Neural progenitor cell (in vitro differentiated cells): ENCODE results near the gene NUDT1. TPM values are rescaled to one million over a fixed set of nuclear protein-coding genes. Genes with fewer than 3 reads are reported as not detected.

ENCODE experiments used
- DNase-seq: peaks from one replicate; pipeline ENCODE4 v3.0.0-alpha.2; 2016; ENCODE audit warnings: low spot score
- H2AFZ ChIP-seq: fragments of 200-600 bp; sonication (generic); replicated peaks from 2 replicates; pipeline ENCODE4 v1.6.1; 2016; ENCODE audit warnings: antibody characterized with exemption
- H3F3A ChIP-seq: fragments of 200-600 bp; sonication (generic); 2 replicates; pipeline ENCODE4 v1.6.1; 2016; ENCODE audit warnings: antibody characterized with exemption, low read depth
- H3K27ac ChIP-seq: fragments of 200-600 bp; sonication (generic); 2 replicates; pipeline ENCODE4 v1.5.1; 2016; ENCODE audit warnings: mild to moderate bottlenecking
- H3K27me3 ChIP-seq: fragments of 200-600 bp; sonication (generic); 2 replicates; pipeline ENCODE4 v1.6.1; 2016; ENCODE audit warnings: mild to moderate bottlenecking, moderate library complexity
- H3K36me3 ChIP-seq: fragments of 200-600 bp; sonication (generic); 2 replicates; pipeline ENCODE4 v1.5.1; 2016
- H3K4me1 ChIP-seq: fragments of 200-600 bp; sonication (generic); 2 replicates; pipeline ENCODE4 v1.6.1; 2016; ENCODE audit warnings: mixed run types
- H3K4me2 ChIP-seq: fragments of 200-600 bp; sonication (generic); 2 replicates; pipeline ENCODE4 v1.6.1; 2016
- H3K4me3 ChIP-seq: fragments of 200-600 bp; sonication (generic); 2 replicates; pipeline ENCODE4 v1.5.1; 2016
- H3K79me2 ChIP-seq: fragments of 200-600 bp; sonication (generic); 2 replicates; pipeline ENCODE4 v1.6.1; 2016; ENCODE audit warnings: low read depth
- H3K9ac ChIP-seq: fragments of 200-600 bp; sonication (generic); 2 replicates; pipeline ENCODE4 v1.6.1; 2016
- H3K9me3 ChIP-seq: fragments of 200-600 bp; sonication (generic); 2 replicates; pipeline ENCODE4 v1.5.1; 2016; ENCODE audit warnings: low read depth
- H4K20me1 ChIP-seq: fragments of 200-600 bp; sonication (generic); 2 replicates; pipeline ENCODE4 v1.6.1; 2016; ENCODE audit warnings: low read depth
- H3K27ac Mint-ChIP-seq: 3 replicates; pipeline ENCODE4 v1.8.0; 2021; ENCODE audit warnings: mixed read lengths
- H3K27me3 Mint-ChIP-seq: 2 replicates; pipeline ENCODE4 v1.8.0; 2022; ENCODE audit warnings: low read depth, mild to moderate bottlenecking, inconsistent platforms, moderate library complexity, mixed read lengths; ENCODE audit not compliant: insufficient read depth
- H3K36me3 Mint-ChIP-seq: 3 replicates; pipeline ENCODE4 v1.8.0; 2021; ENCODE audit warnings: mixed read lengths
- H3K4me1 Mint-ChIP-seq: 3 replicates; pipeline ENCODE4 v1.8.0; 2021; ENCODE audit warnings: mixed read lengths
- H3K4me3 Mint-ChIP-seq: 3 replicates; pipeline ENCODE4 v1.8.0; 2021; ENCODE audit warnings: mild to moderate bottlenecking, moderate library complexity, mixed read lengths
- H3K9me3 Mint-ChIP-seq: 3 replicates; pipeline ENCODE4 v1.8.0; 2020; ENCODE audit warnings: mixed read lengths
- EZH2 ChIP-seq: fragments of 200-600 bp; sonication (generic); IDR thresholded peaks from 2 replicates; pipeline ENCODE4 v1.6.1; 2017; ENCODE audit warnings: antibody characterized with exemption, mild to moderate bottlenecking, moderate library complexity
- EZH2phosphoT487 ChIP-seq: fragments of 200-600 bp; sonication (generic); IDR thresholded peaks from 2 replicates; pipeline ENCODE4 v1.6.1; 2017; ENCODE audit warnings: antibody characterized with exemption
- total RNA-seq: library from RNA; depleted of rRNA; stranded (reverse); fragments of >200 nt; gene quantifications from 2 replicates; pipeline ENCODE4 v1.2.3, GENCODE V29; 2015; ENCODE audit warnings: low replicate concordance
- TF ChIP-seq, protein P1 (sequence below): fragments of 200-600 bp; sonication (generic); IDR thresholded peaks from 2 replicates; pipeline ENCODE4 v1.5.1; 2017; ENCODE audit warnings: antibody characterized with exemption, mild to moderate bottlenecking

The NUDT1 gene
- total RNA-seq, 1 donor from 2014 or later = 29.6 TPM

DNA sequence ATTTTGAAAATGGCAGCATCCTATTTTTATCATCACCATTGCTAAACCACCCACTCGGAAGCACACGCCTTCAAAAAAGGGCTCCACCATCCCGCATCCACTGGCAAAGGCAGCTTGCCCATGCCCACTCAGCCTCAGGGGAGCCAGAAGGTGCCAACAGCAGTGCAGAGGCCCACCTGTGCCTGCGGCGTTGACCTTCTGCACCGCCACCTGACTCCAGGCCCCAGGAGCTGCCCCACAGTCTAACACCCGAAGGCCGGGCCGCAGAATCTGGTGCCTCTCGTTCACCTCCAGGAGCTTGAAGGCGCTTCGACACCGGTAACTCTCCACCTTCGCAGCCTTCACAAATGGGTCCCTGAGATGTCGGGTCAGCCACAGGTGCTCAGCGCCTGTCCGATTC, 2.8 kb upstream of the NUDT1 start:
- no peak for DNase-seq
- no peak overlapping the region for H3K4me3 Mint-ChIP-seq
- no peaks in the 10 kb centered on the region for H3K9me3 Mint-ChIP-seq
- peaks cover 12% of the 10 kb centered on the region for H3K36me3 Mint-ChIP-seq
- peaks cover 48% of the 10 kb centered on the region for H3K79me2 ChIP-seq
- TF ChIP-seq, protein P1, sequence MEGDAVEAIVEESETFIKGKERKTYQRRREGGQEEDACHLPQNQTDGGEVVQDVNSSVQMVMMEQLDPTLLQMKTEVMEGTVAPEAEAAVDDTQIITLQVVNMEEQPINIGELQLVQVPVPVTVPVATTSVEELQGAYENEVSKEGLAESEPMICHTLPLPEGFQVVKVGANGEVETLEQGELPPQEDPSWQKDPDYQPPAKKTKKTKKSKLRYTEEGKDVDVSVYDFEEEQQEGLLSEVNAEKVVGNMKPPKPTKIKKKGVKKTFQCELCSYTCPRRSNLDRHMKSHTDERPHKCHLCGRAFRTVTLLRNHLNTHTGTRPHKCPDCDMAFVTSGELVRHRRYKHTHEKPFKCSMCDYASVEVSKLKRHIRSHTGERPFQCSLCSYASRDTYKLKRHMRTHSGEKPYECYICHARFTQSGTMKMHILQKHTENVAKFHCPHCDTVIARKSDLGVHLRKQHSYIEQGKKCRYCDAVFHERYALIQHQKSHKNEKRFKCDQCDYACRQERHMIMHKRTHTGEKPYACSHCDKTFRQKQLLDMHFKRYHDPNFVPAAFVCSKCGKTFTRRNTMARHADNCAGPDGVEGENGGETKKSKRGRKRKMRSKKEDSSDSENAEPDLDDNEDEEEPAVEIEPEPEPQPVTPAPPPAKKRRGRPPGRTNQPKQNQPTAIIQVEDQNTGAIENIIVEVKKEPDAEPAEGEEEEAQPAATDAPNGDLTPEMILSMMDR = no peak
- TF ChIP-seq EZH2phosphoT487 (no peak), EZH2 (no peak)
- no peak overlapping the region for H3K27ac ChIP-seq
- H2AFZ ChIP-seq = no peak overlapping the region
- H3K4me3 ChIP-seq = no peak overlapping the region
- peaks cover 12% of the 10 kb centered on the region for H3K4me1 ChIP-seq
- no peaks in the 10 kb centered on the region for H3K27me3 ChIP-seq
- peaks cover 8% of the 10 kb centered on the region for H3F3A ChIP-seq
- H3K36me3 ChIP-seq = peaks cover 5% of the 10 kb centered on the region
- peaks cover 7% of the 10 kb centered on the region for H3K4me1 Mint-ChIP-seq
- no peak overlapping the region for H3K4me2 ChIP-seq
- H3K9ac ChIP-seq = no peak overlapping the region
- no peaks in the 10 kb centered on the region for H3K27me3 Mint-ChIP-seq
- H4K20me1 ChIP-seq = peaks cover 11% of the 10 kb centered on the region
- no peak overlapping the region for H3K27ac Mint-ChIP-seq
- no peaks in the 10 kb centered on the region for H3K9me3 ChIP-seq

DNA sequence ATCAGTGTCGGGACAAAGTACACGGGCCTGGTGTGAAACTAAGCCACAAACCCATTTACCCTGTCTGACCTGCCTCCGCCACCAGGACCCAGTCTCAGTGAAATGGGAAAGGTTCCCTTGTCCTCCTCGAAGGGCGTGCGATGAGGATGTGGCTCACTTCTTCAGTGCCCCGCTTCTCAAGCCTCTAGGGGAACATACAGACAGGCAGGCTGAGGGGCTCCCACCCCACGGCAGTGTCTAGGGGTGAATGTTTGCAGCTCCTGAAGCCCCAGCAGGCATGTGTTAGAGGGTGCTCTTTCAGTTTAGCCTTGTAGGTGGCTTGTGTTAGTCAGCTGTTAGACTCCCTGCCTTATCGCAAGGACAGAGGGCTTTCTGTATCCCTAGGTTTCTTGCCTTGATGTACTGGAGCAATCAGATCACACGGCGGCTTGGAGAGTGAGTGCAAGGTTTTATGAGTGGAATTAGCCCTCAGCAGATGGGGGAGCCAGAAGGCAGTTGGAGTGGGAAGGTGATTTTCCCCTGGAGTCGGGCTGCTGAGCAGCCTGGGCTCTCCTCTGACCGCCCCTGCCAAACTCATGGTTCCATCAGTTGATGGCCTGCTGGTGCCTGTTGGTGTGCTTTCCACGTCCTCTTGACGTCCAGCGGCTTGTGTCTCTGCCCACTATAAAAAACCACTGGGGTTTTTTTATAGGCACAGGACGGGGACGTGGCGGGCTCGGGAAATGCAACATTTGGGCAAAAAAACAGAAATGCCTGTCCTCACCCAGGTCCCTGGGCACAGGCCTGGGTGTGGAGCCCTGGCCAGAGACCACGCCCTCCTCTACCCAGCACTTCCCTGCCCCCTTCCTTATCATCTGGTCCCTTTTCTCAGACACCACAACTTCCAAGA, 759 bp downstream of the NUDT1 start:
- H3K79me2 ChIP-seq = peaks cover 48% of the 10 kb centered on the region
- peak overlapping the region; percentile 74 for H3K27ac Mint-ChIP-seq
- no peaks in the 10 kb centered on the region for H3K9me3 Mint-ChIP-seq

DNA sequence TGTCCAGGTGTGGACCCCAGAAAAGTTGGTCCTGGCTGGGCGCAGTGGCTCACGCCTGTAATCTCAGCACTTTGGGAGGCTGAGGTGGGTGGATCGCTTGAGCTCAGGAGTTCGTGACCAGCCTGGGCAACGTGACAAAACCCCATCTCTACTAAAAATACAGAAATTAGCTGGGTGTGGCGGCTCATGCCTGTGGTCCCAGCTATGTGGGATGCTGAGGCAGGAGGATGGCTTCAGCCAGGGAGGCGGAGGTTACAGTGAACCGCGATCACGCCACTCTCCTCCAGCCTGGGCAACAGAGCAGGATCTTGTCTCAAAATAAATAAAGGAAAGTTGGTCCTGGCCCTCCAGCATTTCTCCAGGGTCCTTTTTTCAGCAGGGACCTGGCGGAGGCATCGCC, 1.4 kb downstream of the NUDT1 start:
- peaks cover 16% of the 10 kb centered on the region for H3F3A ChIP-seq
- Mint-ChIP-seq H3K27me3 (peaks cover 5% of the 10 kb centered on the region), H3K9me3 (no peaks in the 10 kb centered on the region), H3K36me3 (peaks cover 2% of the 10 kb centered on the region), H3K27ac (no peak overlapping the region), H3K4me3 (peak overlapping the region; percentile 94), H3K4me1 (peaks cover 31% of the 10 kb centered on the region)
- H3K79me2 ChIP-seq = peaks cover 48% of the 10 kb centered on the region
- peak overlapping the region; percentile 70 for H3K4me3 ChIP-seq
- no peak overlapping the region for H2AFZ ChIP-seq
- H3K9me3 ChIP-seq = no peaks in the 10 kb centered on the region
- H3K27ac ChIP-seq = no peak overlapping the region
- peak overlapping the region; percentile 97 for H3K4me2 ChIP-seq
- no peaks in the 10 kb centered on the region for H3K36me3 ChIP-seq
- no peaks in the 10 kb centered on the region for H3K27me3 ChIP-seq
- H3K4me1 ChIP-seq = peaks cover 19% of the 10 kb centered on the region
- DNase-seq = no peak
- no peak overlapping the region for H3K9ac ChIP-seq
- TF ChIP-seq EZH2phosphoT487 (no peak), EZH2 (no peak)
- TF ChIP-seq, protein P1 = no peak
- H4K20me1 ChIP-seq = peaks cover 11% of the 10 kb centered on the region

More for the DNA sequence above, 759 bp downstream of the NUDT1 start:
- H3K4me1 ChIP-seq = peaks cover 18% of the 10 kb centered on the region
- peaks cover 11% of the 10 kb centered on the region for H4K20me1 ChIP-seq
- Mint-ChIP-seq H3K4me3 (peak overlapping the region; percentile 94), H3K4me1 (peaks cover 27% of the 10 kb centered on the region), H3K36me3 (peaks cover 2% of the 10 kb centered on the region), H3K27me3 (peaks cover 3% of the 10 kb centered on the region)
- H3K9me3 ChIP-seq = no peaks in the 10 kb centered on the region
- TF ChIP-seq, protein P1 = no peak
- no peak for TF ChIP-seq EZH2phosphoT487
- no peak for TF ChIP-seq EZH2
- H3K4me2 ChIP-seq = peak overlapping the region; percentile 97
- peak; percentile 48 for DNase-seq
- H3K4me3 ChIP-seq = peak overlapping the region; percentile 70
- H3K36me3 ChIP-seq = no peaks in the 10 kb centered on the region
- H3F3A ChIP-seq = peaks cover 10% of the 10 kb centered on the region
- peak overlapping the region; percentile 71 for H3K9ac ChIP-seq
- H3K27ac ChIP-seq = no peak overlapping the region
- no peaks in the 10 kb centered on the region for H3K27me3 ChIP-seq
- peak overlapping the region; percentile 54 for H2AFZ ChIP-seq
